Sigmoid colon (tissue), 7 donors: ENCODE results near the gene SPIN1. TPM values are rescaled to one million over a fixed set of nuclear protein-coding genes. Genes with fewer than 3 reads are reported as not detected.

Experiments used
- DNase-seq: peaks from one replicate; pipeline ENCODE4 v3.0.0-alpha.2; 2019
- H3K27ac ChIP-seq, 4 donors: fragments of 200-600 bp; sonication (generic); one replicate each; pipeline ENCODE4 v1.5.1; 2016 to 2019; ENCODE audit warnings: mild to moderate bottlenecking in 1 of 4
- H3K27me3 ChIP-seq, 3 donors: fragments of 200-600 bp; sonication (generic); one replicate each; pipeline ENCODE4 v1.5.1; 2019; ENCODE audit warnings: mild to moderate bottlenecking in 1 of 3
- H3K36me3 ChIP-seq, 4 donors: fragments of 200-600 bp; sonication (generic); one replicate each; pipeline ENCODE4 v1.5.1; 2016 to 2019
- H3K4me1 ChIP-seq, 4 donors: fragments of 200-600 bp; sonication (generic); one replicate each; pipeline ENCODE4 v1.5.1; 2017 to 2019
- H3K4me3 ChIP-seq, 4 donors: fragments of 200-600 bp; sonication (generic); one replicate each; pipeline ENCODE4 v1.5.1; 2017 to 2019; ENCODE audit warnings: mild to moderate bottlenecking in 2 of 4, moderate library complexity in 1 of 4
- H3K9me3 ChIP-seq, 4 donors: fragments of 200-600 bp in 3 of 4; sonication (generic) in 3 of 4; one replicate each; pipeline versions ENCODE4 v1.5.1 to v1.6.1; 2013 to 2019
- EP300 ChIP-seq, 4 donors: sonication (generic); formaldehyde crosslinking; IDR thresholded peaks; one replicate each; pipeline ENCODE4 v1.6.1; 2017; ENCODE audit warnings: antibody characterized with exemption in 4 of 4
- POLR2A ChIP-seq, 2 donors: fragments of 450-650 bp; IDR thresholded peaks; one replicate each; pipeline ENCODE4 v1.6.1; 2016; ENCODE audit warnings: antibody characterized with exemption in 2 of 2, mild to moderate bottlenecking in 2 of 2, moderate library complexity in 2 of 2
- POLR2AphosphoS5 ChIP-seq, 4 donors: sonication (generic); formaldehyde crosslinking; IDR thresholded peaks; one replicate each; pipeline ENCODE4 v1.6.1; 2017; ENCODE audit warnings: antibody characterized with exemption in 4 of 4
- WGBS, 2 donors: extraction: QIAGEN DNeasy Blood & Tissue Kit; methylation state at CpG; one replicate each; pipeline ENCODE4 v1.1.7; 2013; 5-methylcytosine and 5-hydroxymethylcytosine counted together
- intact Hi-C: fragments of 100-400 bp; cut with DNase I; formaldehyde crosslinking; loops from one replicate; pipeline ENCODE4 v1.15.1; 2023
- polyA plus RNA-seq, 3 donors: library from polyadenylated mRNA; stranded (reverse); fragments of 200-250 nt; gene quantifications; one replicate each; pipeline ENCODE4 v1.2.3, GENCODE V29; 2013
- total RNA-seq, 4 donors: library from RNA; depleted of rRNA; stranded (reverse); fragments of >200 nt; gene quantifications; one replicate each; pipeline ENCODE4 v1.1.0, GENCODE V29; 2016
- TF ChIP-seq, protein P1 (sequence below), 4 experiments: fragments of 450-650 bp in 3 of 4; fragments of 200-600 bp in 1 of 4; IDR thresholded peaks; one replicate each; pipeline ENCODE4 v1.5.1; 2016 to 2019; ENCODE audit warnings: antibody characterized with exemption in 4 of 4, mild to moderate bottlenecking in 3 of 4, moderate library complexity in 2 of 4
- donor health status: healthy with polysubstance abuse.
- donor health status: Bipolar disorder and iron deficiency.
- donor health status: healthy.

The SPIN1 gene
- total and polyA plus RNA-seq, 7 donors: 23.3 to 102 (median 79.2) TPM

DNA sequence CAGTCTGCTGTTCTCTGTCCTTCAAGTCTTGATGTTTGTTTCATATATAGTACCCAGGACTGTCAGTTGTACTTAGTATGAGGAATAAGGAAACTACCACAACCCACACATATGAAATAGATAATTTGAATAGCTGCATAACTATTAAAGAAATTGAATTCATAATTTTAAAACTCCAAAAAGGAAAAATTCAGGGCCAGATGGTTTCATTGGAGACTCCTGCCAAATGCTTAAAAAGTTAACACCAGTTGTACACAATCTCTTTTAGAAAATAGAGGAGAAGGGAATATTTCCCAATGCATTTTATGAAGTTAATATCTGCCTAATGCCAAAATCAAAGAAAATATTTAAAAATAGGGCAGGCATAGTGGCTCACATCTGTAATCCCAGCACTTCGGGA lies 24.6 kb upstream of the SPIN1 start:
- no peaks in the 10 kb centered on the region for H3K27me3 ChIP-seq
- TF ChIP-seq EP300 (IDR thresholded peaks at IDR 0.05) (no peak), POLR2A (IDR thresholded peaks at IDR 0.05) (no peak), POLR2AphosphoS5 (IDR thresholded peaks at IDR 0.05) (no peak)
- TF ChIP-seq, protein P1, sequence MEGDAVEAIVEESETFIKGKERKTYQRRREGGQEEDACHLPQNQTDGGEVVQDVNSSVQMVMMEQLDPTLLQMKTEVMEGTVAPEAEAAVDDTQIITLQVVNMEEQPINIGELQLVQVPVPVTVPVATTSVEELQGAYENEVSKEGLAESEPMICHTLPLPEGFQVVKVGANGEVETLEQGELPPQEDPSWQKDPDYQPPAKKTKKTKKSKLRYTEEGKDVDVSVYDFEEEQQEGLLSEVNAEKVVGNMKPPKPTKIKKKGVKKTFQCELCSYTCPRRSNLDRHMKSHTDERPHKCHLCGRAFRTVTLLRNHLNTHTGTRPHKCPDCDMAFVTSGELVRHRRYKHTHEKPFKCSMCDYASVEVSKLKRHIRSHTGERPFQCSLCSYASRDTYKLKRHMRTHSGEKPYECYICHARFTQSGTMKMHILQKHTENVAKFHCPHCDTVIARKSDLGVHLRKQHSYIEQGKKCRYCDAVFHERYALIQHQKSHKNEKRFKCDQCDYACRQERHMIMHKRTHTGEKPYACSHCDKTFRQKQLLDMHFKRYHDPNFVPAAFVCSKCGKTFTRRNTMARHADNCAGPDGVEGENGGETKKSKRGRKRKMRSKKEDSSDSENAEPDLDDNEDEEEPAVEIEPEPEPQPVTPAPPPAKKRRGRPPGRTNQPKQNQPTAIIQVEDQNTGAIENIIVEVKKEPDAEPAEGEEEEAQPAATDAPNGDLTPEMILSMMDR (IDR thresholded peaks at IDR 0.05): no peak
- DNase-seq: no peak

DNA sequence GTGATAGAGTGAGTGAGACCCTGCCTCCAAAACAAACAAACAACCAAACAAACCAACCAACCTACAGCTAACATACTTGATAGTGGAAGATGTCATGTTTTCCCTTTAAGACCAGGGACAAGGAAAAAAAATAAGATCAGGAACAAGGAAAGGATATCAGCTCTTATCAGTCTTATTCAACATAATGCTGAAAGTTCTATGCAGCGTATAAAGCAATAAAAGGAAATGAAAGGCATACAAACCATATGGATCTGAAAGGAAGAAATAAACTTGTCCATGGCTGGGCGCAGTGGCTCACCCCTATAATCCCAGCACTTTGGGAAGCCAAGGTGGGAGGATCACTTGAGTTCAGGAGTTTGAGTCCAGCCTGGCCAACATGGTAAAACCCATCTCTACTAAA lies 23.5 kb upstream of the SPIN1 start:
- TF ChIP-seq POLR2AphosphoS5 (IDR thresholded peaks at IDR 0.05) (no peak), POLR2A (IDR thresholded peaks at IDR 0.05) (no peak), EP300 (IDR thresholded peaks at IDR 0.05) (no peak)
- TF ChIP-seq, protein P1 (IDR thresholded peaks at IDR 0.05): no peak
- Histone ChIP-seq H3K27ac (no peak overlapping the region), H3K9me3 (peaks cover 0 to 2% (median 0%) of the 10 kb centered on the region in 4 donors), H3K4me1 (no peaks in the 10 kb centered on the region), H3K27me3 (no peaks in the 10 kb centered on the region), H3K4me3 (no peak overlapping the region), H3K36me3 (no peaks in the 10 kb centered on the region)
- no peak for DNase-seq
- intact Hi-C loops: no loop called here
- WGBS, 2 donors: 16 to 69% methylated on average over 2 of the region's 2 CpGs

More for the DNA sequence above, 24.6 kb upstream of the SPIN1 start:
- no peak overlapping the region for H3K27ac ChIP-seq
- intact Hi-C loops: no loop called here
- H3K9me3 ChIP-seq: peaks cover 0 to under 1% (median 0%) of the 10 kb centered on the region in 4 donors
- no peak overlapping the region for H3K4me3 ChIP-seq
- 91 to 92% methylated on average over 1 of the region's 1 CpG for WGBS, 2 donors
- no peaks in the 10 kb centered on the region for H3K36me3 ChIP-seq
- no peaks in the 10 kb centered on the region for H3K4me1 ChIP-seq

DNA sequence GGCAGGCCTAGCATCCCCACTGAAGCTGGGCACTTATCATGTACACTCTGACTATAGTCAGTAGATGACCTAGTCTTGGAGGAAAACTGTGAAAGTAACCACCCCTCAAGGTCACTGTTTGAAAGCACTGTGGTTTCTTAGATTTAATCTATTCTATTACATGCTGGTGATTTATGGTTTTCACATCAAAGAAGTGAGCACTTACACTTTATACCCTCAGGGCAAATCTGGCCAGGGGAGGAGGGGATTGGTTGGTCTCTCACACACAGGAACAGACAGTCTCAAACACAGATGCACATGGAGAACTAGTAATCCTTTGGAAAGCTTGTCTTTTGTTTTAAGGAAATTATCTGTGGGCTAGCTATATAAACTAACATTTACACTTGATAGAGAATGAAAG lies 17.9 kb upstream of the SPIN1 start:
- Histone ChIP-seq H3K36me3 (no peaks in the 10 kb centered on the region), H3K27me3 (no peaks in the 10 kb centered on the region), H3K4me3 (no peak overlapping the region), H3K27ac (no peak overlapping the region), H3K9me3 (peaks cover 0 to 2% (median 0%) of the 10 kb centered on the region in 4 donors), H3K4me1 (no peaks in the 10 kb centered on the region)
- TF ChIP-seq, protein P1 (IDR thresholded peaks at IDR 0.05): no peak
- TF ChIP-seq EP300 (IDR thresholded peaks at IDR 0.05) (no peak), POLR2A (IDR thresholded peaks at IDR 0.05) (no peak), POLR2AphosphoS5 (IDR thresholded peaks at IDR 0.05) (no peak)
- intact Hi-C loops: no loop called here
- DNase-seq: no peak

DNA sequence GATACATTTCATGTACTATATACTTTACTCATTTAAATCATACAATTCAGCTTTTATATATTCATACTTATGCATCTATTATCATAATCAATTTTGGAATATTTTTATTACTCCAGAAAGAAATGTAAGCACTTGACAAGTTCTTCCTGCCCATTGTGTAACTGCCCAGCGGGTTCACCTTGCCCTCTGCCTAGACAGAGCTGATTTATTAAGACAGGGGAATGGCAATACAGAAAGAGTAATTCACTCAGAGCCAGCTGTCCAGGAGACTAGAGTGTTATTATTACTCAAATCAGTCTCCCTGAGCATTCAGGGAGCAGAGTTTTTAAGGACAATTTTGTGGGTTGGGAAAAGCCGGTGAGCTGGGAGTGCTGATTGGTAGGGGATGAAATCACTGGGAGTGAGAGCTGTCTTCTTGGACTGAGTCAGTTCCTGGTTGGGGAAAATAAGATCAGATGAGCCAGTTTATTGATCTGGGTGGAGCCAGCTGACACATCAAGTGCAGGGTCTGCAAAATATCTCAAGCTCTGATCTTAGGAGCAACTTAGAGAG lies 16.1 kb upstream of the SPIN1 start:
- Histone ChIP-seq H3K9me3 (peaks cover 0 to 2% (median 0%) of the 10 kb centered on the region in 4 donors), H3K4me1 (no peaks in the 10 kb centered on the region), H3K27me3 (no peaks in the 10 kb centered on the region), H3K36me3 (no peaks in the 10 kb centered on the region), H3K4me3 (no peak overlapping the region), H3K27ac (no peak overlapping the region)
- intact Hi-C loops: no loop called here
- no peak for DNase-seq
- TF ChIP-seq POLR2A (IDR thresholded peaks at IDR 0.05): no peak
- no peak for TF ChIP-seq POLR2AphosphoS5 (IDR thresholded peaks at IDR 0.05)
- TF ChIP-seq, protein P1 (IDR thresholded peaks at IDR 0.05): no peak
- no peak for TF ChIP-seq EP300 (IDR thresholded peaks at IDR 0.05)
- 41 to 55% methylated on average over 2 of the region's 2 CpGs for WGBS, 2 donors

DNA sequence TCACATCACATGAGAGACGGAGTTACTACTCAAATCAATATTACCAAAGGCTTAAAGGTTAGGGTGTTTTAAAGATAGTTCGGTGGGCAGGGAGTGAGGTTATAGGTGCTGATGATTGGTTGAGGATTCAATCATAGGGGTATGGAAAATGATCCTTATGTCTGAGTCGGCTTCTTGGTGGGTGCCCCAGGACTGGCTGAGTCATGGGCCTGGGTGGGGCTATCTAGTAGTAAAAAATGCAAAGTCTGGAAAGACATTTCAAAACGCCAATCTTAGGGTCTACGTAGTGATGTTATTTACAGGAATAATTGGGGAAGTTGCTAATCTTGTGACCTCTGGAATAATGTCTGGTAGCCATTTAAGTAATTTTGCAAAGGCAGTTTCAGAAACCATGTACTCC lies 15.2 kb upstream of the SPIN1 start:
- no peaks in the 10 kb centered on the region for H3K36me3 ChIP-seq
- no peak overlapping the region for H3K4me3 ChIP-seq
- no peak for TF ChIP-seq POLR2A (IDR thresholded peaks at IDR 0.05)
- TF ChIP-seq EP300 (IDR thresholded peaks at IDR 0.05): no peak
- TF ChIP-seq, protein P1 (IDR thresholded peaks at IDR 0.05): no peak
- TF ChIP-seq POLR2AphosphoS5 (IDR thresholded peaks at IDR 0.05): no peak
- no peak overlapping the region for H3K27ac ChIP-seq
- intact Hi-C loops: no loop called here
- DNase-seq: no peak
- WGBS, 2 donors: 81 to 82% methylated on average over 5 of the region's 5 CpGs
- H3K27me3 ChIP-seq: no peaks in the 10 kb centered on the region
- H3K9me3 ChIP-seq: peaks cover 0 to 4% (median 0%) of the 10 kb centered on the region in 4 donors
- H3K4me1 ChIP-seq: no peaks in the 10 kb centered on the region
